HG02571 (cell line): ENCODE results near the gene PIK3C2B.
A peak's percentile ranks its signal among the peaks of the same experiment; 100 is the strongest.

Experiments
- ATAC-seq: cut with Tn5 transposase; IDR thresholded peaks from one replicate; pipeline ENCODE4 v1.9.1; 2021; ENCODE audit warnings: mild to moderate bottlenecking, moderate library complexity; ENCODE audit not compliant: unreplicated experiment

Gene PIK3C2B

GRCh38 chr1:204480515-204480914 is 14.1 kb downstream of the PIK3C2B start:
- peak; percentile 52 for ATAC-seq

DNA sequence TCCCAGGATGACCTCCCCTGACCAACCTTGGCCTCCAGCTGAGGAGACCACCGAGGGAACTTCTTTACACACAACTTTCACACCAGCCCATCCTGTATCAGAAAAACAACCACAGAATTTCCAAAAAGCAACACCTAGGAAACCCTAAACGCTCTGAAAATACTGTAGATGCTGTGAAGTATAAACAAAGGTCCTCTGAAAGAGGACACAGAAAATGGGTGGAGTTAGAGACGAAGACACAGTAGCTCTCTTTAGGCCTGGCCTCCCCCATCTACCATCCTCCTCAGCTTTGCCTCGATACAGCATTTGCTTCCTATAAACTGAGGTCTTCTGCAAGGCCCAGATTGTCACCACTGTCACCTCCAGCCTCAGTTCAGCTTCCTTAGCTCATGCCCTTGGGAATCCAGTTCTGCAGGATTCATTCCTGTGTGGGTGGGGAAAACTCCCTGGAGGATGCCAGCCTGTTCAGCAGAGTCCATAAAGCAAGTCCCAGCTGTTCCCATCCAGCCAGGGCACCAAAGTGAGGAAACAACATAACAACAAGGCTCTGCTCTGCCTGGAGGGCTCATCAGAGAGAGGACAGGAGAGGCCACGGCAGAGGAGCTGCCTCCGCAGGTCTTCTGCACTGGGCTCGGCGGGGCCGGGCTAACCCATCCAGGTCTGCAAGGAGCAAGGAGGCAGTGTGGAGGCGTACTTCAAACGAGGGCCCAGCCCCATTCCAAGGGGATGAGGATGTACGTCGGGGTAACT is 15.0 kb downstream of the PIK3C2B start:
- no peak for ATAC-seq

GRCh38 chr1:204478921-204479320 is 15.7 kb downstream of the PIK3C2B start:
- ATAC-seq: no peak

DNA sequence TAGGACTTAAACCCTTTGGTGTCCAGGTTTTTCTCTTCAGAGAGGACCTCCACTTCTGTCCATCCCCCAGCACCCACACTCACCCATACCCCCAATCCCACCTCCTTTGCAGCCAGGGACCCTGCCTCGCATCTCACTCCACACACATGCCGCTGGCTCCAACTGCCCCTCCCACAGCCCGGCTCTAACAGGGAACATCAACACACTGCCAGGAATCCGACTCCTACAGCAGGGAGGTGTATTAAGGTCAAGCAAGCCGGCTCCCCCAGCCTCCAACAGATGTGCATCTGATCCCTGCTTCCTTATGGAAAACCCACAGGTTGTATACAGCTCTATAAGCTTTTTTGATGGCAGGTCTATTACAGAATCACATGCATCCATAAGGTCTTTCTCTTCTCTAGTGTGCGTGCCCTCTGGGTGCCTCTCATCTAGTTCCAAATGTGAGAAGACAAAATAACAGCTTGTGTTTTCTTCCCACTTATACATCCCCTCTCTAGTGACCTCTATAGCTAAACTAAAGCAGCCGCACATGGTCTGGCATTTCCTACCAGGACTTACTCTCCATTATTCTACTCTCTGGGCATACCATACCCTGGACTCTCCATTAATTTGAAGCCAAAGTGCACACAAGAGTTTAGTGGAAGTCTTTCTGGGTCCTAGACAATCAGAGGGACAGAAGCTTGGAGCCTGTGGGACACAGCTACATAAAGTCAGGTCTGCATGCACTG is 16.3 kb downstream of the PIK3C2B start:
- ATAC-seq: no peak

DNA sequence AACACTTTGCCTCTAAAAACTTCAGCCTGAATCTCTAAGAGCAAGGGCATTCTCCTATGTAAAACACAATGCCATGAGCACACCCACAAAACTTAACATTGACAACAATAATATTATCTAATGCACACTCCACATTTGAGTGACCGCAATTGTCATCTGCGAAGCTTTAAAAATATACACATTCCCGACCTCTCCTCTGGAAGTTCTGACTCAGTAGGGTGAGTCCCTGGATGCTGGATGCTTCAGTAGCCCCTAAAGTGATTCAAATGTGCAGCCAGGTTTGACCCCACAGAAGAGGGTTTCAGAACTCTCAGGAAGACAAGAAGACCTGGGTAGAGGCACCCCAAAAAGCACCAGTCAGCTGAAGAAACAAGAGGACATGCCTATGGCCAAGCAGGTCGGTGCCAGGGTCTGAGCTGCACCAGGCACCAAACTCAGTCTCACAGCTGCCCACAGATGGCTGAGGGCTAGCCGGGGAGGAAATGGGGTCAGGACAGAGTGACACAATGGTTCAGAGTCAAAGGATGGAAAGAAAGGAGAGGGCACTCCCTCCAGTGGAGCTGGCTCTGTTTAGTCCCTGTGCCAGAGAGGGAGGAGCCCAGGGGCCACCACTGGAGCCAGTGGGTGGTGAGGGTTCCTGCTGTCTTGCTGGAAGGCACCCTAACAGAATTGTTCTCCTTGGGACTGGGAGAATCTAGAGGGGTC is 17.4 kb downstream of the PIK3C2B start:
- no peak for ATAC-seq

GRCh38 chr1:204476563-204476962 is 18.0 kb downstream of the PIK3C2B start:
- ATAC-seq: no peak

DNA sequence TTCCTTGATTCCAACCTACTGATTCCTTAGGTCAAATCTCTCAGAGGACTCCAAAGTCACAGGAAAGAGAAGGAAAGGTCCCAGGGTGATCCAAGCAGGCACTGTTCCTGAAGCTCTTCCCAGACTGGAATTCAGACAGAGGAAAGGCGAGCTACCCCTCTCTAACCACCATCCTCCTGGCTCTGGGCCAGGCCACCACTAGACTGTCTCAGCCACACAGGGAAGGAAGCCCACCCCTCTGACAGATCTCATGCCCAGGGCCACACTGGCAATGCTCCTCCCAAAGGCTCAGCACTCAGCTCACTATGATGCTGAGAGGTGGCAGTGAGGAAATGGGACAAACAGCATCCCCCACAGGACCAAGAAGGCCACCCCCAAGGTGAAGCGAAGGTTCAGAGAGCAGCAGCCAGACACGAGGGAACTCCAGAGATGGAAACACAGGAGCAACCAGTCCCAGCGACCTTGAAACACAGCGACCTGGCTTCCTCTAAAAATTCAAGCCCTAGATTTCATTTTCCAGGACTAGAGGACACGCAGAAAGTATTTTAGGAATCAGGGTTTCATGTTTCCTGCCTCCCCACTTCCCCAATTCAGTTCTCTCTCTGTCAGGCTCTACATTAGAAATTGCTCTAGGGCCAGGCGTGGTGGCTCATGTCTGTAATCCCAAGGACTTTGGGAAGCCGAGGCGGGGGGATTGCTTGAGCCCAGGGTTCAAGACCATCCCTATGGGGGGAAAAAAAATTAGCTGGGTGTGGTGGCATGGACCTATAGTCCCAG is 18.8 kb downstream of the PIK3C2B start:
- no peak for ATAC-seq

DNA sequence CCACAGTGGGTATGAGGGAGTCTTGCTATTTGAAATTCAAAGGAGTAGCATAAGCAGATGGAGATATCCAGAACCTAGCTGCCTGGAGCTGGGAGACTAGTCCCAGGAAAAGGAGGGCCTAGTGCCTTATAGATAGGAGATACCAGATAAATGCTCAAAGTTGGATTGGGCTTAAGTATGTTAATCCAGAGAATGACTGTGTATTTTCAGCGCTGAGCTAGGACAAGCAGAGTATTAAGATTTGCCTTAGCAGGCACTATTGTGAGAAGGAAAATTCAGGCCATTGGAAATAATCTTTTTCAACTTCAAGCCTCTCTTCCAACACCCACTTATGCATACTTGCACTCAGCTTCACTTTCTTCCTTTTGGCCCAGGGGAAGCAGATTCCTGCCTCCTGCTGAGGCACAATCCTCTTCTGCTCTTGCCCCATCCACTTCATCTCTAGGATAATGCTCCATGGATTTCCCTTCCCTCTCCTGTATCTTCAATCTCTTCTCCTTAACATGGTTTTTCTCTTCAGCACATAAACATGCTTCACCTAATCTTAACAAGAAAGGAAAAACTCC is 21.1 kb downstream of the PIK3C2B start:
- no peak for ATAC-seq

DNA sequence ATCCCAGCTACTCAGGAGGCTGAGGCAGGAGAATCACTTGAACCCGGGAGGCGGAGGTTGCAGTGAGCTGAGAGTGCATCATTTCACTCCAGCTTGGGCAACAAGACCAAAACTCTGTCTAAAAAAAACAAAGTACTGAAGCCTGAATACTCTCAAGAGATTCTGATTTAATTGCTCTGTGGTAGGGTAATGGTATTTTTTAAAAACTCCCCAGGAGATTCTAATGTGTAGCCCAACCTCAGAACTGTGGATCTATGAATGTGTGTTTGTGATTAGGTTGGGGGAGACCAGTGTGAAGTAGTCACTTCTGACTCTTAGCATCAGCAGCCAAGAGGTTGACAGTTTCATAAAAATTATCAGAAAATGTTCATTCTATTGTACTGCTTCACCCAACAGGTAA is 21.9 kb downstream of the PIK3C2B start:
- ATAC-seq: no peak

DNA sequence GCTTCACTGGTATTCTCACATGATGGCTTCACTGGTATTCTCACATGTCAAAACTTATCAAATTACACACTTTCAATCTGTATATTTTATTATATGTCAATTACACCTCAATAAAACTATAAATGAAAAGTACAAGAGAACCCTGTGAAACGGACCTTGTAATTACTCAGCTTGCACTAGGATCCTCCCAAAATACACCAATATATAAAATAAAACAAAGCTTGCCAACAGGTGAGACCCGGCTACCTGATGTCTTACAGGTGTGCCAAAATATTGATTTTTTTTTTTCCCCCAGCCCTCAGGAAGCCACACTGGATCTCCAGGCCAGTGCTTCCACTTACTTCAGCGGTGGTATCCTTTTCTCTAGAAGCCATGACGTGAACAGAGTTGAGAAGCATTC is 22.9 kb downstream of the PIK3C2B start:
- ATAC-seq: no peak

DNA sequence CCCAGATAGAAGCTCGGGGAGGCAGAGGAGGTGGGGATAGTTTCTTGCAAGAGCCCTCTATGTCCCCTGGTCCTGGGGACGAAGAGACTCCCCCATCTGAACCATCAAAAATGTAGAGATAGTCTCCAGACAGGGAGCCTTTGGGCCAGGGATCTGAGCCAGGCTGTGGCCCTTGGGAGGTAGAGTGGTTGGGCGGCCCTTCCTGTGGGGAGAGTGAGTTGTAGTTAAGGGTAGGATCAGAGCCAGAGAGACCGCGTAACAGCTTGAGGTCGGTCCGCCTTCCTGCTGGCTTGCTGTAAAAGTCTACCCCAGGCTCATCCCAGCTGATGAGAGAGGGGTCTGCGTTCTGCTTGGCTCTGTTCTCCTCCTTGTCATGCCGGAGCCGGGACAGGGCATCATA is 25.3 kb downstream of the PIK3C2B start:
- ATAC-seq: no peak

GRCh38 chr1:204468766-204469302 is 25.8 kb downstream of the PIK3C2B start:
- no peak for ATAC-seq

DNA sequence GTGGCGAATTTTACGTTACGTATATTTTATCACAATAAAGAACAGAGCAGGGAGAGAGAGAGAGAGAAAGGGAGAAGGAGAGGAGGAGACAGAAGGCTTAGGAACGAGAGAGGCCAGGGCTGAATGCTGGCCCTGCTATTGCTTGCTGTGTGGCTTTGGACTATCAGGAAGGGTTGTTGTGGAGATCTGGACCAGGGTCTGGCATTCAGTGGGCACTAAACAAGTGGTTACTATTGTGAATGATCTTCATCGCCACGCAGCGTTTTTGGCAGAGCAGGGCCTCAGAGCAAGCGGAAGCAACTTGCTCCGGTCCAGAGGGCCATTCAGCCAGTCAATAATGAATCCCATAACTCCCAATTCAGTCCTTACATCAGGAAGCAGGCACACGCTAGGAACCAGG is 26.4 kb downstream of the PIK3C2B start:
- ATAC-seq: no peak

DNA sequence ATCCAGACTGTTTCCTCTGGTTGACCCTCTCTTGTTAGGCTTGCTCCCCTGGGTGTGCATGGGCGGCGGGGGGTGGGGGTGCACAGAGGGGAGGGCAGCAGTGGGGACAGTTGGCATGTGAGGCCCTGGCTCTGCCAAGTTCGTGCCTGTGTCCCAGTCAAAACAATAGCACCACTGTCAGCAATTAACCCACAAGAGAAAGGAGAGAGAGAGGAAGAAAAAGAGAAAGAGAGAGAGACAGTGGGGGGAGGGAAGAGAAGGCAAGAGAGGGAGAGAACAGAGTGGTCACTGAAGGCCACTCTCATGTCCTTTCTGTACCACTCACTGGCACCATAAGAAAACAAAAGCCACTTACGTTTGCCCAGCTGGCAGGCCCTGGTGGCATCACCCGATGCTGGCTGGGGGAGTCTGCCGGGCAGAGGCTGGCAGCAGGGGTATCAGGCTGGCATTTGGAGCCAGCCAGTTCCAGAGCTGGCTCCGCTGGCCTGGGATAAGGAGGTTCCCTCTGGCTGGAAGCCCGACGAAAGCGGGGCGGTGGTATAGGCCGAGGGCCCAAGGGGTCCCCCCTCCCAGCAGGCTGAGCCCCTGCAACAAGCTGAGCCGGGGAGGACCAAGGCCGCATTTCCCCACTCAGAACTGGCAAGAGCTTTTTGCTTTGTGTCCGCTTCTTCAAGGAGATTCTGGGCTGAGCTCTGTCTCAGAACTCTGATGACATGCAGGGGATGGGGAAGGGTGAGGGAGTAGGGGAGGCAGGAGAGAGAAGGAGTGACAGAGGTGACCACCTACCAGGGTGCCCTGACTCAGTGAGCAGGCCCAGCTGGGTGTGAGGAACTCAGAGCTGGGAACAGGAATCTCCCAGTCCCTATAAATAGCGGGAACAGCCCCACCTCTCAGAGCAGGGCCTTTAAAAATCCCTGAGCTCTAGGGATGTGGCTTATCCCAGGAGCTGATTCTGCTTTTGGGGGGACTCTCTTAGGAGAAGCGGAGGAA is 27.9 kb downstream of the PIK3C2B start:
- ATAC-seq: no peak

DNA sequence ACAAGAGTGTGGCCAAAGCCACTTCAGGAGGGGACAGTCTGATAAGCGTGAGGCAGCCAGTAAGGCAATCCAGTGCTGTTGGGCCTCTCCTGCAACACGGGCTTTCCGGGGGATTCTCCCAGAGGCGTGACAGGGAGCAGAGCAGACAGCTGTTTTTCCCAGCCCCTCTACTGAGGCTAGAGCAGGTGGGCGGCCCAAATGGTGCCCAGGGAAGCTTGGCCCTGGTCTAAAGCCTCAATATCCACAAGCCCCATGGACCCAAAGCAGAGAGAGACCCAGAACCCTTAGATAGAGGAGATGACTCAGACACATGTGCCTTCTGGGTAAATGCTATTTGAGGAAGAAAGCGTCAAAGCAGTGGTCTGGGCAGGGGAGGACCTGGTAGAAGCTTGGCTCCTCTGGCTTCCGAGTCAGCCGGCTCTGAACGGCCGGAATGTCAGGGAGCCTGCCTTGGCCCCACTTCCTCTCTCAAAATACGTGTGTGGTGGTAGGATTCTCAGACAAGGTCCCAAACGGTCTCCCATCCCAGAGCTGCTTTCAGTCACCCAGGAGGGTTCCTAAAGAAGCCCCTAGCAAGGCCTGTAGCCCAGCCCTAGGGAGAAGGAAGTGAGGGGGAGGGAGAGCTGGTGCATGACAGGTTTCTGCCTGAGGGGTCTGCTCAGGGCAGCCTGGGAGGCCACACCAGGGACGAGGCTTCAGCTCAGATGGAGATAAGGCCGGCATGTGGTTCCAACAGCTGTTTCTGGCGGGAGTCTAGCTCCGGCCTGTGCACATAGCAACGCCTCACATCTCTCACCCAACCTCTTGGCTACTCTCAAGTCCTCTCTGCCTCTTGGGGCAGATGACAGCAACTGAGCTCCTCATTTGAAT is 28.8 kb downstream of the PIK3C2B start:
- peak; percentile 60 for ATAC-seq

DNA sequence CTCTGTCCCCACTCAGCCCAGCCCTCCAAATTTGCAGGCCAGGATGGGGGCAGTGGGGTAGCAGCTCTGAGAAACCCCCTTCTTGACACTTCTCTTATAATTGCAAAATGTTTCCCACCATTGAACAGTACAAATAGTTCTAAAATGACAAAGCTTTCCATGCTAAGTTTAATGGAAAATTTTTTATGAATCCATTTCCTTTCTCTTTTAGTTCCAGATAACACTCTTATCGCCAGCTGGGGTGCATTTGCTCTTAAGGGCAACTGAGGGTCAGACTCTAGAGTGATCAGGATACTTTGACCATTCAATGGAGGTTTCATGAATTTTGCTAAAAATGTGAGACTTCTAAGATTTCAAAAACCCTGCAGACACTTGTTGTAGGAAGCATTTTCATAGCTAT is 29.9 kb downstream of the PIK3C2B start:
- ATAC-seq: no peak

- ATAC-seq: no peak
These were observed 30.4 kb downstream of the PIK3C2B start for GRCh38 chr1:204464187-204464631.
